GM21786 (cell line): ENCODE measurements around the gene EBLN2.
A peak's percentile ranks its signal among the peaks of the same experiment; 100 is the strongest.
"Not testable (repeated sequence)": the region's sequence is repeated elsewhere in the genome, so short reads cannot be mapped to it uniquely, and the experiment has no call there.

Source experiments
- ATAC-seq: cut with Tn5 transposase; IDR thresholded peaks from one replicate; pipeline ENCODE4 v1.9.1; 2021; ENCODE audit not compliant: unreplicated experiment

Gene EBLN2

DNA sequence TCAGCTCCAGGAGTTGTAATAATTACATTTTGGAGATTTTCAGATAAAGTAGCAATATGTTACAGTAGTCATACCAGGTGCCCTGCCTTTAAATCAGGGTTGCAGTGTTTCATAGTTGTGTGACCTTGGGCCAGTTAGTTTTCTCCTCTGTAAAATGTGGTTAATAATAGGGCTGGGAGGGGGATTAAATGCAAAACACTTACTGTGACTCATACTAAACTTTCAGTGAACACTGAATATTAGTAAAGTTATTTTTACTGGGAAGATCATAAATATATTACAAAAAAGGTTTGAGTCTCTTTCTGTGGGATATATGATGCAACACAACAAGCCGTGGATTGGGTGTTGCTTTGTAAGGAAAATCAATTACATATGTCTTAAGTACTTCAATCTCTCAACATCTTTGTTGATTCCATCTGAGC, 1.1 kb upstream of the EBLN2 start:
- ATAC-seq, result no peak

DNA sequence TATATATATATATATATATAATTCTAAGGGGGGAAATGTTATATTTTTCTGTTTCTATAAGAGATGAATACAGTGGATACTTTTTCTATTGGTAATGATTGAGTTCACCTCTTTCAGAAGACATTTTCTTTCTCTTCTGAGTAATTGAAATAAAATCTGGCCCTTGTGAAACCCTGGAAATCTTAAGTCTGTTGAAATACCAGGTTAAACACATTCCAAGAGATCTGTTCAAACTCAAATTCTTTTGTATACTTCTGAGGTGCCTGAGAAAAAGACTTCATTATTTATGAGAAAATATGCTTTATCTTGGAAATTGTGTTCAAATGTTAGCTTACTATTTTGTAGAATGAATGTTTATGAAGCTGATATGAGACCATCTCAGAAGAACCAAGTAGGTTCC, 4.8 kb downstream of the EBLN2 start:
- ATAC-seq, result not testable (repeated sequence)

DNA sequence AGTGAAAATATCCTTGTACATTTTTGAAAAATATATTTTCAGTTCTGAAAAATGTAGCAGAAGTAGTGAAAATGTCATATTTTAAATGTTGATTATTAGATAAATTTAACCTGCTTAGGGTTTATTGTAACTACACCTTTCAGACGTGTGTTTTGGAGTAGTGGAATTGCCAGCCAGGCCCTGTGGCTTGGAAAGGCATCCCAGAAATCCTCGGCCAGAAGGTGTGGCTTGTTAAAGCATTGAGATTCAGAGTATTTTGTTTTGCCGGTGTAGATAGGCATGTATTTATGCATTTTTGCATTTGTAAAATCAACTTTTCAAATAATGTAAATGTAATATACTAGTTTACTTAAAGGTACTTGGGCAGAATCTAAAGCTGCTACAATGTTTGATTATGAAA, 7.0 kb downstream of the EBLN2 start:
- ATAC-seq, result no peak

GRCh38 chr3:73069187-73069586, 7.7 kb downstream of the EBLN2 start:
- no peak for ATAC-seq

DNA sequence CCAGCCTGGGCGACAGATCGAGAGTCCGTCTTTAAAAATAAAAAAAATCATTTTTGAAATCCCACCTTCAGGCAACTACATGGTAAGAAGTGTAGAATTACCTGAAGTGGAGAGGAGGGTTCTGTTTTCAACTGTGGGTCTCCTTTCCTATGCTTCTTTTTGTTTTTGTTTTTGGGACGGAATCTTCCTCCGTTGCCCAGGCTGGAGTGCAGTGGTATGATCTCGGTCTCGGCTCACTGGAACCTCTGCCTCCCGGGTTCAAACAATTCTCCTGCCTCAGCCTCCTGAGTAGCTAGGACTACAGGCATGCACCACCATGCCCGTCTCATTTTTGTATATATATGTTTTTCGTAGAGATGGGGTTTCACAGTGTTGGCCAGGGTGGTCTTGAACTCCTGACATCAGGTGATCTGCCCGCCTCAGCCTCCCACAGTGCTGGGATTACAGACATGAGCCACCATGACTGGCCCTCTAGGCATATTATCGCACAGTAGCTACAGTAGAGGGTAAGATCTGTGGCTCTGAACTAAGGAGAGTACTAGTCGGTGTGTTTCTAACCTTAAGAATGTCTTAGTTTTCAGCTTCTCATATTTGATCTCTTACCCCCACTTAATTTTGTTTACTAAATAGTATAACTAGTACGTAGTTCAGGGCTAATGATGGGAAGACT, 8.5 kb downstream of the EBLN2 start:
- ATAC-seq, result no peak

- no peak for ATAC-seq
Observed at GRCh38 chr3:73070675-73071575, 9.5 kb downstream of the EBLN2 start.

- no peak for ATAC-seq
Observed at GRCh38 chr3:73071952-73072351, 10.5 kb downstream of the EBLN2 start.

GRCh38 chr3:73072634-73073033, 11.2 kb downstream of the EBLN2 start:
- no peak for ATAC-seq

DNA sequence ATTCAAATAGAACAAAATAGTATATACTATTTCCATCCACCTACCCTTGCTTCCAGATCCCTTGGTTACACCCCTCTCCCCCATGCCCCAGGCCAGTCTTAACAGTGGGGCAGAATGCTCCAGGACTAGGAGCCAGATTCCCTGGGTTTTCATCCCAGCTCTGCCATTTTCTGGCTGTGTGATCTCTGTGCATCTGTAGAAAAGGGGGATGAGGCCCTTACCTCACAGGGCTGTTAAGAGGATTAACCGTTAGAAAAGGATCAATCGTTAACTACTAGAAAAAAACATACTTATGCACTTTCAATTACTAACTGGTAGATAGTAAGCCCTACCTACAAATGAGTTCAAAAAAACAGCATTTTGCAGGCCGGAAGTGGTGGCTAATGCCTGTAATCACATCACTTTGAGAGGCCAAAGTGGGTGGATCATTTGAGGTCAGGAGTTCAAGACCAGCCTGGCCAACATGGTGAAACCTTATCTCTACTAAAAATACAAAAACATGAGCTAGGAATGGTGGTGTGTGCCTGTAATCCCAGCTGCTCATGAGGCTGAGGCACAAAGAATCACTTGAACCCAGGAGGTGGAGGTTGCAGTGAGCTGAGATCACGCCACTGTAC, 11.7 kb downstream of the EBLN2 start:
- ATAC-seq, result no peak

GRCh38 chr3:73074781-73075180, 13.3 kb downstream of the EBLN2 start:
- ATAC-seq, result no peak

DNA sequence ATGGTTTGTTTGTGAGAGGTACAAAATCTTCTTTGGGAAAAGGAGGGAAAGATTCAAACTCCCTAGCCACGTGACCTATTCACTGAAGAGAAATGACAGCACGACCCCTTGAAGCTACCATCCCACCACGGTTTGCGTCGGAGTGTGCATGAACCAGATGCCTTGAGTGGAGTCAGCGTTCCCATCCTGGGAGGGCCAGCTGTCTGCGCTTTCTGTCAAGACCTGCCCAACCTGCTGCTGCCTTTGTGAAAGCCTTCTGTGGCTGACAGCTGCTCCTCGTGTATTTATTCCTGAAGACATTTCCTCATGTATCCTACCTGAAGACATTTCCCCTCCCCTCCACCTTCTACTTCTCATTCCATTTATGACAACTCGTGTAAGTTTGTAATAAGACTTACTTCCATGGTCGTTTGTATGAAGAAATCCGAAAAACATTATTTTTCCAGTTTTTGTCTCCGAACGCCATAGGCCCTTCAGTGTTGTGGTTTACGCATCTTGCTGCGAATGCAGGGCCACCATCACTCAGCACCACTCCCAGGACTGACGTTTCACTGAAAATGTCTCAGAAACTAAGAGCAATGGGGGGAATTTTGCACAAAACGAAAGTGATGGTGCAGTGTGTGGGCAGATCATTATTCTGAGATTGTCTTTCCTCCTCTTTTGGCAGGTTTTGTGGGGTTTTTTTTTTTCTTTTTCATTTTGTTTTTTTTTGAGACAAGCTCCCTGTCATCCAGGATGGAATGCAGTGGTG, 18.9 kb downstream of the EBLN2 start:
- no peak for ATAC-seq

GRCh38 chr3:73081140-73081539, 19.7 kb downstream of the EBLN2 start:
- ATAC-seq, result no peak

DNA sequence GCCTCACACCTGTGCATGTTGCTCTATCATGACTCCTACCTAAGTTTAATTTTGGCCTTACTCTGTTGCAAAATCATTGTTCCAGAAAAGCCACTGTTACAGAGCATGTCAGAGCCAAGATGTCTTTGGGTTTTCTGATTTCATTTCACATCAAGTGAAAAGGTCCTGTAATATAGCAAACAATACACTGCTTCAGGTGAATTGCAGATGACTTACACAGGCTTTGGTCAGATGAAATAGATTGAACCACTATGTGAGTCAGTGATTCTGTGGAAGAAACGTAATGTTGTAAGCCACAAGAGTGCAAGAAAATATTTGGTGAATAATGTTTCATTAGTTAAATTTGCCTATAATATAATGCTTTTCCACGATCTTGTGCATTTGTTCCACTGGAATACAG, 22.7 kb downstream of the EBLN2 start:
- ATAC-seq, result no peak

- no peak for ATAC-seq
Observed at GRCh38 chr3:73086071-73086494, 24.6 kb downstream of the EBLN2 start.

DNA sequence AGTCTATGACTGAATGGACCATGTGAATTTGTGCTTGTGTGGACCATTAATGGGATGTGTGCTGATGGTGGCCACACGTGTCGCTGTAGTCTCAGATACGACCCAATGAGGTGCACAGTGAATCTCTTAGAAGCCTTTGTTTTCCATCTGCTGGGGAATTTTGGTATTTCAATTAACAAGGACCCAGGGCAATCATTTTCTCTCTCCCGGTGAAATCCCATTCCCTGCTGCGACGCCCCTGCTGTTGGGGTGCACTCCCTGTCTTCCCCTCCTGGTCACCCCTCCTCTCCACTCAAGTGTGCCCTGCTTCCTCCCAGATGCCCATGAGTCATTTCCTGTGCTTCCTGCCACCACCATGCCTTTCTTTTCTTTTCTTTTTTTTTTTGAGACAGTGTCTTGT, 32.7 kb downstream of the EBLN2 start:
- no peak for ATAC-seq

GRCh38 chr3:73094951-73095350, 33.5 kb downstream of the EBLN2 start:
- no peak for ATAC-seq

- ATAC-seq, result no peak
Observed at GRCh38 chr3:73096169-73096568, 34.7 kb downstream of the EBLN2 start.

- no peak for ATAC-seq
Observed at GRCh38 chr3:73098026-73098425, 36.6 kb downstream of the EBLN2 start.

DNA sequence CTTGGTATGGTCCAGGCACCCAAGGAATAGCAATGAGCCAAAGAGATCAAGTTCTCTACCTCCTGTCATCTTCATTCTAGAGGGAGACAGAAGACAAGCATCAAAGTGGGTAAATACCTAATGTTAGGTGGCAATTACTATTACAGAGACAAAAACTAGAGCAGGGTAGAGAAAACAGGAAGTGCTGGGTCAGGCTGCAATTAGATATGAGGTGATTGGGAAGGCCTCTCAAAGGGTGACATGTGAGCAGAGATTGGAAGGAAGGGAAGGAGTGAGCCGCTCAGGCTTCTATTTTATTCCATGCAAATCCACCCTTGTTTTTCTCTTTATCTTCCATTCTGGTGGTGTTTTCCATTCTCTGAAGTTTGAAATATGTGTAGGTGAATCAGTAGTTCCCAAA, 37.4 kb downstream of the EBLN2 start:
- no peak for ATAC-seq

- ATAC-seq, result peak; percentile 70
Observed at GRCh38 chr3:73100741-73101559, 39.5 kb downstream of the EBLN2 start.
